Cerebellar cortex (tissue), 1 donor: ENCODE results near the gene COX11.

Experiments used
- DNase-seq: peaks from one replicate; pipeline ENCODE4 v3.0.0-alpha.2; 2015; ENCODE audit warnings: low spot score

The COX11 gene

DNA sequence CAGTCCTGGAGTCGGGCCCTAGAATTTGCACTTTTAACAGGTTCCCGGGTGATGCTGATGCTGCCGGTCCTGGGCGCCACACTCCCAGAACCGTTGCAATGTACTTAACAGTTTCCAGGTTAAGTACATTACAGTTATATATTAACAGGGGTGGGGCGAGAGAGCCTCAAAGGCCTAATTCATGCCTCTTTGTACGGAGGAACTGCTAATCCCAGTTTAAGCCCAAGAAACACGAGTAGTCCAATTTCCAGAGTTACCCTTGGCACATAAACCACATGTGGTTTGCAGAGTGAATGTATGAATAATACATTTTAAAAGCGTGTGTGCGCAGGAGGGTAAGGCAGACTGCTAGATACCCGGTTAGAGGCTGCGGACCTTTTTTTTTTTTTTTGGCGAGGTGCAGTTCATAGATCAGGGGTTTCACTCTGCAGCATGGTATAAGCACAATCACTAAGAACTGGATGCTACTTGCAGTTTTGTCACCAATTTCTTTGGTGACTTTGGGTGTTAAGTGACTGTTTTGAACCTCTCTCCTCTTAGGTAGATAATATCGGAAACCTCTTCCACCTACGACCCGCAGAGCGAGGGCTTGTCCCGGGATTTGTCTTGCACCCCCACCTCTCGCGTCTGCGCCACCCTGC lies 713 bp downstream of the COX11 start:
- DNase-seq: peak; percentile 13

DNA sequence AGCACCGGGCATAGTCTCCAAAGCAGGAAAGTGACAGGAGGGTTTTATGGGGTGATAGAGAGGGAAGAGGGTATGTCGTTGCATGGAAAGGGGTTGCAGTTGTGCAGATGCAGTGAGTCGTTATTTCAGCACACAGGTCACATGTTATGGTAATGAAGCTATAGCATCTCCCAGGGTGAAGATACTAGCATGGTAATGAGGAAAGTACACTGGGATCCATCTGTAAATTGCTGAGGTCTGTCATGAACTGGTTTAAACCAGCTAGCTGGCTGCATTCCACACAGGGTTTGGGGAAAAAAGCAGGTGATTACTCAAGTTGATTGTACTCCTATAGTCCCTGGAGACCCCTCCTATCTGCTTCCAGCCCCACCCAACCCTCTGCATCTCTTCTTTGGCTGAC lies 11.7 kb downstream of the COX11 start:
- no peak for DNase-seq

DNA sequence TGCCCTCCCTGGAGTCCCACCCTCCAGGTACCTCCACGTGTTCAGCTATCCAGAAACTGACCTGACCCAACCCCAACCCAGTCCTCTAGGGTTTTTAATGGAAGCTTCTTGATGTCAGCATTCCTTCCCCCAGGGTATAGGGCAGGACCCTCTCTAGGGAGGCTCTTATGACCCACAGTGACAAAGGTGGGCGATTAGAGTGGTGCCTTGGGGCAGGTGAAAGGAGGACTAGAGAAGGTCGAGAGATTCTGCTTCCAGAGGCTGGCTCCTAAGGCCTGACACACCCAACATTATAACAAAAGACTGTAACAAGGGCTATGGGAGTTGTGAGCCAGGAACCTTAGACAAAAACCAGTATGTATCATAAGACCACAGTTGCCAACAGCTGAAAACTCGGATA lies 17.2 kb downstream of the COX11 start:
- DNase-seq: no peak

DNA sequence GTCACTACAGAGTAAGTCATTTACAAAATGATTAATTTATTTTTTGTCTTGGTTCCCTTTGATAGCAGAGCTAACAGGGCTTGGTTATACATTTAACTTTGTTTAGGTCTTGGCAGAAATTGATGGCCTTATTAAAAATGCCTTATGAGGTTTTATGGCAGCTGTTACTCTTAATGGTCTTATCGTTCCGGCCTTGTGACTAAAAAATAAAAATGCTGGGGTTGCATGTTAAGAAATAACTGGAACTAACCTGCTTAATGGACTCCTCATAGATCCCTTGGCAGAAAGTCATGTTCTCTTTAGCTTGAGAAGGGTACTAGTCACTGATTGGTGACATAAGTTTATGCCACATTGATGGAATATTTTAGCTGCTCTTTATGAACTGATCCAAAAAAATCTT lies 18.3 kb downstream of the COX11 start:
- no peak for DNase-seq

GRCh38 chr17:54948380-54948779 lies 20.1 kb downstream of the COX11 start:
- DNase-seq: no peak

DNA sequence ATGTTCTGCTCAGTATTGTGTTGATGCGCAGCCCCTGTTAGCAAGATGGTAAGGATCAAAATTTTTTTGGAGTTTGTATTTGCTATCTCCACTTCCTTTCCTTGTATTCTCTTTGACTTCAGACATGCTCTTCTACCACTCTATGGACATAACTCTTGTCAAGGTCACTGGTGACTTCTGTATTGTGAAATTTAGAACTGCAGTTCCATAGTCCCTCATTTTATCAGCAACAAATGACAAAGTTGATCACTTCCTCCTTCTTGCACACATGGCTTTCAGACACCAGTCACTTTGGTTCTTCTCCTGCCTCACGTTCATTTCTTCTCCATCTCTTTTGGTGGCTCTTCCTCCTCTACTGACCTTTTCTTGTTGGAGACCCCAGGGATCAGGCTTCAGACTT lies 21.1 kb downstream of the COX11 start:
- no peak for DNase-seq

DNA sequence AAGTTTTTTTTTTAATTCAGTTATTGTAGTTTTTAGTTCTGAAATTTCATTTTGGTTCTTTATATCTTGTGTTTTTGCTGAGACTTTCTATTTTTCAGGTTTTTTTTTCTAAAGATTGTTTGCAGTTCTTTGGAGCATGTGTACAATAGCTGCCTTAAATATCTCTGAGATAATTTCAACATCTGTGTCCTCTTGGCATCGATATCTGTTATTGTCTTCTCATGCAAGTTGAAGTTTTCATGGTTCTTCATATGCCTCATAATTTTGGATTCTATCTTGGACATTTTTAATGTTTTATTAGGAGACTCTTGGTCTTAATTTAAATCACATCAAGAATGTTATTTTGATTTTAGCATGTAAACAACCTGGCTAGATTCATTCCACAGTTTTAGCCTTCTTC lies 22.8 kb downstream of the COX11 start:
- DNase-seq: no peak

DNA sequence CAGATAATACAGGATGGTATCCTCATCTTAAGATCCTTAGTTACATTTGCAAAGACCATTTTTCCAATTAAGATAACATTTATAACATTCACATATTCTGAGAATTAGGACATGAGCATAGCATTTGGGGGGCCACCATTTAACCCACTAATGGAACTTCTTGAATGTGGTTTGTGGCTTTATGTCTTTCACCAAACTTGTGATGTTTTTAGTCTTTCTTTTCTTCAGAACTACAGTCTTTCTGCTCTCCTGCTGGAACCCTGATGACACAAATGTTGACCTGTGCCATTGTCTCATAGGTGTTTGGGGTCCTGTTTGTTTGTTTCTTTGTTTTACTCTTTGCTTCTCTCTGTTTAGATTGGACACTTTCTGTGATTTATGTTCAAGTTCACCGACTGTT lies 23.2 kb downstream of the COX11 start:
- no peak for DNase-seq

GRCh38 chr17:54944796-54945195 lies 23.7 kb downstream of the COX11 start:
- no peak for DNase-seq

DNA sequence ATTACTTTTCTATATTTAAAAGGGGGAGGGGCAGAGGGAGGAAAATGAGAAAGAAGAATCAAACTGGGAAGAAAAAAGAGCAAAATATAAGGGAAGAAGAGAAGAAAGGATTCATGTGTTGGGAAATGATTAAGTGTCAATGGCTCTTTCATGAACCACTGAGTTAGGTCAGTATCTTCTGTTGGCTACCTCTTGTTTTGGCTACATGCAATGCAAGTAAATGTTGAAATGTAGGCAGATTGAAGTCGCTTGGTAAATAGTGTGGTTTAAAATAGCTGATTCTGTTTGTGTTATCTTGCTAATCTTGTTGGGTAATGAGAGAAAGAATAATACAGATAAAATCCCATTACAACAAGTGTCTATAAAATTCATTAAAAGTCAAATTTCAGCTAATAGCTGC lies 27.2 kb downstream of the COX11 start:
- DNase-seq: no peak

- DNase-seq: no peak
Measured at GRCh38 chr17:54937426-54937825, 31.0 kb downstream of the COX11 start.

GRCh38 chr17:54937018-54937417 lies 31.4 kb downstream of the COX11 start:
- DNase-seq: no peak

- no peak for DNase-seq
Measured at GRCh38 chr17:54935471-54935870, 33.0 kb downstream of the COX11 start.

DNA sequence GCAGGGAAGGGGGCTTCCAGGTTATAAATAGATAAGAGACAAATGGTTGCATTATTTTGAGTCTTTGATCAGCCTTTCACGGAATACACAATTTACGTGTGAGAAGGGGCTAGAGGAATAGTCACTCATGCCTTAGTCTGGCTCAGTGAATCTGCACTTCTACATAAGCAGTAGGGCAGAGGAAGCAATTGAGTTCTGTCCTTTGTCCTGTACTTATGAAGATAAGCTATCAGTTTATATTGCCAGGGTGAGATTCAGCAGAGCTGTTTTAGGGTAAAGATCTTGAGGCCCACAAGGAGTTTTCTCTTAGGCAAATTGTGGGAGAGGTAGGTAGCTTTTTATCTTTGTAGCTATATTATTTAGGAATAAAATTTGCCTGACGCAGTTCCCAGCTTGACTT lies 34.5 kb downstream of the COX11 start:
- no peak for DNase-seq

- DNase-seq: no peak
Measured at GRCh38 chr17:54932711-54933110, 35.7 kb downstream of the COX11 start.

DNA sequence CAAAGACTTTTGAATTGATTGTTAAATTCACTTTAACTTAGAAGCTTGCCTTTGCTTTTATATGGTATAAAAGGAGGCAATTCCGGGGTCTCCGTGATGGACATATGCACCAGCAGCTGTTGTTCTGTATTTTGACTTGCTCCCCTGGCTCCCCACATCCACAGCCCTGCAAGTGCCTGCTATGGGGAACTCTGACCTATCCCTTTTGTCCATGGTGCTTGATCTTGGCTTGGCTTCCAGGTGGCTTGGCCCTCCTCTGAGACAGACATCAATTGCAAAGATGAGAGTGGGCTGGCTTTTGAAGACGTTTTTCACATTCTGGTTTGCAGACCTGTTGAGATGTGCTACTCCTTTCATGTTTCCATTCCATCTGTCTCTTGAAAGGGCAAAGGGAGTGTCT lies 40.9 kb downstream of the COX11 start:
- DNase-seq: no peak

DNA sequence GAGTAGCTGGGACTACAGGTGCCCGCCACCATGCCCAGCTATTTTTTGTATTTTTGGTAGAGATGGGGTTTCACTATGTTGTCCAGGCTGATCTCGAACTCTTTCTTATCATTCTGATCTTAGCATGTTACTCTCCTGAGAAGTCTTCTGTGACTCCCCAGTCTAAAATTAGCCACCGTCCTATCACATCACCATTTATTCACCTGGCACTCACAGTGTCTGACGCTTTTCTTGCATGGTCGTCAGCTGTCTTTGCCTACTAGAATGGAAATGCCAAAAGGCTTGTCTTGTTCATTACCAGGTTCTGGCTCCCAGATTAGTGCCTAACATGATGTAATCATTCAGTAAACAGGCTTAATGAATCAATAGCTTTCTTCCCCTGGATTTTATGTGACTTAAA lies 44.0 kb downstream of the COX11 start:
- DNase-seq: no peak

DNA sequence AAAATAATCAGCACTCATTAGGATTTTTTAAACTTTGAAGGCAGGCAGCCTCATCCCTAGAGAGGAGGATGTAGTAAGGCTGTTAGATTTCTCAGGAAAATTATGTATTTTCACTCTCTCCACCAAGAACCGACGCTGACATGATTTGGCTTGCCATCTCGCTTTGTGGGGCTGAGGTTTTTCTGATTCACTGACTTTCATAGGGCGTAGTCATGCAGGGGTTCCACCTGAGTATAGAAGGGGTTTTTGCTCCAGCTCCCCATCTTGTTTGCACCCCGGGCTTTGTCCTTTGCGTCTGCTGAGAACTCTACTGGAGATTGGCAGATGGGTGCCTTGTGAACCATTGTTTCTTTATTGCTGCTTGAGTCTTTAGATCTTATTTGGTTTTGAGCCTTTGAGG lies 47.6 kb downstream of the COX11 start:
- DNase-seq: no peak

- DNase-seq: no peak
Measured at GRCh38 chr17:54919425-54919824, 49.0 kb downstream of the COX11 start.

GRCh38 chr17:54916721-54917120 lies 51.7 kb downstream of the COX11 start:
- DNase-seq: no peak
